NCI-H2081 (cell line): ENCODE data around the gene GRM4.
"Not testable (repeated sequence)": the region's sequence is repeated elsewhere in the genome, so short reads cannot be mapped to it uniquely, and the experiment has no call there.

Experiments
- DNase-seq, 2 experiments: peaks; one replicate each; lab custom pipeline; 2025; lab: John Stamatoyannopoulos, UW

GRM4 gene

DNA sequence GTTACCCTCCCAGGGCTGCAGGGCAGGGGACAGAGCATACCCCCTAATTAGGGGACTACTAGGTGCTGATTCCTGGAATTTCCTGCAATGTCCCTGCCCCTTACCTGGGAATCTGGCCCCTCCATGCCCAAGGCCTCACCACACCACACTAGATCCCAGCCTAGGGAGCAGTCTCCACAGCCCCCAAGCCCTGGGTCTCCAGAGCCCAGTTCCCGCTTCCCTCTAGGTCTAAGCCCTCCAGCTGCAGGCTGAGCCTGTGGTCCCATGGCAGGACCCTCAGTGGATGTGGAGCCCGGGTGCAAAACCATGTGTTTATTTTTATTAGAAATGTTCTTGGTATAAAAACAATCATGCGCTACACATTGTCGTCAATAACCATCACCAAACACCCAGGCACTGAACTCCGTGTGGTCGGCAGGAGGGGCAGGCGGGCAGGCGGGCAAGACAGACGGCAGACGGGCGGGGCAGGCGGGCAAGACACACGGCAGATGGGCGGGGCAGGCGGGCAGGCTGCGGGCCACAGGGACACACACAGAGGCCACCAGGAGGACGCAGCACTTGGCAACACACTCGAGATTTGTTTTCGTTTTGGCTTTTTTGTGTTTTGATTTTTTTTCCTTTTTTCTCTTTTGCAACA, 124.2 kb downstream of the GRM4 start:
- no peak for DNase-seq

DNA sequence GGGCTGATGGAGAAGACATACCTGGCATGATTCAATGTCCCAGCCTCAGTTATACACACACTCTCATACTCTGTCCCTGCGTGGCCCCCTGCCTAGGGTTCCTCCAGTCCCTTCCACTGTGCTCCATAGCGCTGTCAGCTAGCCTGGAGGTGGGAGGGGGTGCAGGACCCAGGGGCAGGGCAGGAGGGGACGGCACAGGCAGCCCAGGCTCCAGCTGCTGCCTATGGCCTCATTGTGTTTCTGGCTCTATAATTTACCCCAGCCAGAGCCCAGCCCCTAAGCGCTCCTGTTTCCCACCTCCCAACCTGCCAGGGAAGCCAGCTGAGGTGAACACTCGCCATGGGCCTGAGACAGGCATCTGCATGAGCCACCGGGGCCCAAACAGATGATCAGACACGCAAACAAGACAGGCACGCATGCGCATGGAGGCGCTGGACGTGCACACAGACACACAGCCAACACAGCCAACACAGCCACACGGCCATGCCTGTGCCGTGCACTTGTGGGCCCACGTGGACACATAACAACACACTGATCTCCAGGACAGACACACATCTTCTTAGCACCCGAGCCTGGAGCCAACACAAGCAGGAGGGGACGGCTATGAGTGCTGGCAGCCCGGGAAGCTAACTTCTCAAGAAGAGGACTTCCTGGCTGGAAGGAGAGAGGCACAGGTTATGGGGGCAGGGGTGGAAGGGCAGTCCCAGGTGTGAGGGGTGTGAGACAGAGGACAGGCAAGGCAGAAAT, 124.9 kb downstream of the GRM4 start:
- peak; percentile 76 for DNase-seq

DNA sequence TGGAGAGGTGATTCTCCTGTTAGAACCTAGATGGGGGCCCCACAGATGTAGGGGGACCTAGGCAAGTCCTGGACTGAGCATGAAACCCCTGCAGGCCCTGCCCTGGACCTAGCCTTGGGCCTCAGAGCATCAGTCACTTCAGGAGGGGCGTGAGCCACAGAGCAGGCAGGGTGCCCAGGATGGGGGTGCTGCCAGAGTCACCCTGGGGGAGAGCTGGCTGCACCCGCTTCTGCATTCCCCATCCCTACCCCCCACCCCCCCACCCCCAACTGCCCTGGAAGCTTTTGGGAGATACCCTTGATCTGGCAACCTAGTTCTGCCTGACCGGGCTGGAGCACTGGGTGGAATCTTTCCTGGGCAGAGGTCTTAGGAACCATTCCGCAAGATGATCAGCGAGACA, 125.6 kb downstream of the GRM4 start:
- no peak for DNase-seq

DNA sequence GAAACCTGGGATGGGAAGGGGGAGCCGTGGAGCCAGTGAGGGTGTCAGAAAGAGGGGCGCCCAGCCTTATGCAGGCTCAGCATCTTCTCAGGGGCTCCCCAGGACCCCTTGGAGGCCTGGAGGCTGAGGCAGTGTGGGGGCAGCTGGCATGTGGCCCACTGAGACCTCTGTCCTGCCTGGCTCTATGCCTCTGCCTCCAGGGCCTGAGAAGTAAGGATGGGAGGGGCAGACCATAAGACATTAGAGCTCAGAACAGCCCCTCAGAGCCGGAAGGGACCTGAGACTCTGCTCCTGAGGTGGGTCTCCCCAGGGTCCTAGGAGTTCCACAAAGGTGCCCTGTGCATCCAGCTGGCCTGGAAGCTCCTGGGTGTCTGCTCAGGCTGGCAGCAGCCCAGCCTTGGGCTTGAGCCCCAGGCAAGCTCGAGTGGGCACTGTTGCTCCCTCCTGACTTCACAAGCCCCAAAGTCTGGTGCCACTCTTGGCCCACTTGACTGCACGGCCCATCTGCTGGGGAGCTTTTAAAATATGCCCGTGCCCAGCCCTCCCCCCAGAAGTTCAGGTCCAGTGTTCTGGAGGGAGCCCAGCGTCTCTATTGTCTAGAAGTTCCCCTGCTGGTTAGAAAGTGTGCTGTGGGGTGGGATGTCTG, 126.8 kb downstream of the GRM4 start:
- DNase-seq = no peak

DNA sequence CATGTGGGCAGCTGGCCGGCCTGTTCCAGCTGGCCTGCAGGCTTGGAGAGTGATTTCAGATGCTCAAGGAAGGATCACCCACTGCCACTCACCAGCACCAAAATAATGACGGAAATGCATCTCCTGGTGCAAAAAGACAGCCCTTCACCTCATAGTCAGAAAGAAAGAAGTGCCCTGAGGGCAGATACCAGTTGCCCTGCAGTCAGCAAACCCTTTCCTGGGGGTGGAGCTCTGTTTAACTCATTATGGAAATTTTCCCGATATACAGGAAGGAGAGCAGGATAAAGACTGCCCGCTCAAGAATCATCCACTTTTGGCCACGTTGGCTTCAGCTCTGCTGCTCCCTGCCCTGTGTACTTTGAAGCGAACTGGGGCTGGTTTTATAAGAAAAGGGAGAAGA, 127.9 kb downstream of the GRM4 start:
- DNase-seq = no peak

DNA sequence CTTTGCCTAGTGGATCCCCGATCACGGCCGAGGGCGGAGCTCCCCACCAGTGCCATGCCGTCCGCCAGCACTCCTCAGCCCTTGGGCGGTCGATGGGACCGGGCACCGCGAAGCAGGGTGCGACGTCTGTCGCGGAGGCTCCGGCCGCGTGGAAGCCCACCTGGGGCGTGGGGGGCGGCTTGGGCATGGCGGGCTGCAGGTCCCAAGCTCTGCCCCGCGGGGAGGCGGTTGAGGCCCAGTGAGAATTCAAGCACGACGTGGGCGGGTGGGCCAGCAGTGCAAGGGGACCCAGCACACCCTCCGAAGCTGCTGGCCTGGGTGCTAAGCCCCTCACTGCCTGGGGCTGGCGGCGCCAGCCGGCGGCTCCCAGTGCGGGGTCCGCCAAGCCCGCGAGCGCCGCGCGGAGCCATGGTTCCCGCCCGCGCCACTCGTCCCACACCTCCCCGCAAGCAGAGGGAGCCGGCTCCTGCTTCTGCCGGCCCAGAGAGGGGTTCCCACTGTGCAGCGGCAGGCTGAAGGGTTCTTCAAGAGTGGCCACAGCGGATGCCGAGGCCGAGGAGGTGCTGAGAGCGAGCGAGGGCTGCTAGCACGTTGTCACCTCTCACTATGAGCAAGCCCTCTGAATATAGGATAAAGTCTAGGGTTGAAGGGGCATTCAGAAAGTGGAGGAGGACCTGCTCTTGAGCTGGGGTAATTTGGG, 128.6 kb downstream of the GRM4 start:
- no peak for DNase-seq

DNA sequence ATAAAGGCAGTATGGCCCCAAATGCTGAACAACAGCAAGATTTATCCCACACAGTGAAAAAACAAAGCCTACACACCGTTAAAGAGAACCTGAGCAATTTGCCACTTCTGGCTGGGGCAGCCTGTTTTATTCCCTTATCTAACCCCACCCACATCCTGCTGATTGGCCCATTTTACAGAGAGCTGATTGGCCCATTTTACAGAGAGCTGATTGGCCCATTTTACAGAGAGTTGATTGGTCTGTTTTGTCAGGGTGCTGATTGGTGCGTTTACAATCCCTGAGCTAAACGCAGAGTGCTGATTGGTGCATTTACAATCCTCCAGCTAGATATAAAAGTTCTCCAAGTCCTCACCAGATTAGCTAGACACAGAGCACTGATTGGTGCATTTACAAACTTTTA, 129.3 kb downstream of the GRM4 start:
- not testable (repeated sequence) for DNase-seq

DNA sequence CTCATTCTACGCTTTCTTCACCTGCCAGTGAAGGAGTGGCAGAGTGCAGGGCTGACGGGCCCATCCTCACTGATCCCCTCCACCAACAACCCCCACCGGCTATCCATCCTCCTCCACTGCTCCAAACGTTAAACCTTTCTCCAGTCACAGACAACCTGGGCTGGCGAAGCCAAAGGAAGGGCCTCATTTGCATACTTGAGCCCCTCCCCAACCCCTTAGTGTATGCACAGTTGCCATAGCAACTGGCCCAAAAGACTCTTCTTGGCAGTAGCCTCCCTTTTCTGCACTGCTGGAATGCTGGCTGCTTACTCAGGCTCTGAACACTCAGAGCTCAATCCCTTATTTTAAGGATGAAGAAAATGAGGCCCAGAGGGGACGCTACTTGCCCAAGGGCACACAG, 130.3 kb downstream of the GRM4 start:
- no peak for DNase-seq

DNA sequence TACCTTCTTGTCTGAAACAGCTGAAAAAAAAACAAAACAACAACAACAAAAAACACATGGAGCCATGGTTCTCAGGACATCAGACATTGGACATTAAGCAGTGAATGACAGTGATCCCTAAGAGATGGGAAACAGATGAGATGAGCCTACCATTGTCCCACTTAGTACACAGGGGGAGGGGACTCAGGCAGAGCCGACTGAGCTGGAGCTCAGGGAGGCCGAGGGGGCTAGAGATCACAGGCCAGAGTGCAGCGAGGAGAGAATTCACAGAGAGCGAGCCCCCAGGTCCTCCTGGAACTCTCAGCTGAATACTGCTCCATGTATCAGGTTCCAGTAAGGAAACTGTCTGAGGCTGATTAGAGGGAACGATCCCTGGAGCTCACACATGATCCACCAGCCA, 134.6 kb downstream of the GRM4 start:
- no peak for DNase-seq

DNA sequence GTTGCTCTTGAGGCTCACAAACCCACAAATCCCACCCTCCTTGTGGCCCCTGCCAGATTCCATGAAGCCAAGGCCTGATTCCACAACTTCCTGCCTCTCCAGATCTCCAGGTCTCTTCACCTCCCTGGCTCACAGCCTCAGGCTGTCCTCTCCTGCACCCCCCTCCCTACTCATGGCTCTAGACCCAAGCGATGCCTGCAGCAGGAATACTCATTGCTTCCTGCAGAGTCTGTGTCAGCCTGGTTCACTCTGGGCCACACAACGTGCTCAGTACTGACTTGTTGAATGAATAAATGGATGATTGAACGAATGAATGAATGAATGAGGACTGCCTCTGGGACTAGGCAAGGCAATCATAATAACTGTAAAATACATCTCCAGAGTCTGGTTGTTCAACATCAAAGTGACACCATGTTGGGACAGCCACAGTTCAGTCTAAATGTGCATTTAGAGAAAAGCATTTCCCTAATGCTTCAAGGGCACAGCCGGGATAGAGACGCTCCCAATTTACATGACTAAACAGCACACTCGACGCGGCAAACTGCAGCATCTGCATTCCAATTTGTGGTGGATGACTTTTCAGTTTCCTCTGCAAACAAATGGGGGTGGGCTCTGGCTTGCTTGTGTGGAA, 139.9 kb downstream of the GRM4 start:
- DNase-seq = peak in 1 of 2 experiments; percentile 37

DNA sequence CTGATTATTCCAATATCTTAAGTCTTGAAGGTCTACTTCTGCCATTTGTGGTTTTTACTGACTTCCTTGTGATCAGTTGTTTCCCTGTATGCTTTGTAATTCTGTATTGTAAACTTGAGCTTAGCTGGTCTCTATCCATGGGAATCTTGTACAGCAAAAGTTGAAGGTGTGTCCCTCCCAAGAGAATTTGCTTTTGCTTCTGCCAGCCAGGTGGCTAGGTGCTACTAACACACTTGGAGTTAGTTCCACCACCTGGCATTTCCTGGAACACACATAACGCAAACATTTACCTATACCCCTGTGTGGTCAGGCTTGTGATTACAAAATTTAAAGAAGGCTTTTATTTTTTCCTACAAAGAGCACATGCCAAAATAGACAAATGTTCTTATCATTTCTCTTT, 141.2 kb downstream of the GRM4 start:
- peak in 1 of 2 experiments; percentile 45 for DNase-seq

DNA sequence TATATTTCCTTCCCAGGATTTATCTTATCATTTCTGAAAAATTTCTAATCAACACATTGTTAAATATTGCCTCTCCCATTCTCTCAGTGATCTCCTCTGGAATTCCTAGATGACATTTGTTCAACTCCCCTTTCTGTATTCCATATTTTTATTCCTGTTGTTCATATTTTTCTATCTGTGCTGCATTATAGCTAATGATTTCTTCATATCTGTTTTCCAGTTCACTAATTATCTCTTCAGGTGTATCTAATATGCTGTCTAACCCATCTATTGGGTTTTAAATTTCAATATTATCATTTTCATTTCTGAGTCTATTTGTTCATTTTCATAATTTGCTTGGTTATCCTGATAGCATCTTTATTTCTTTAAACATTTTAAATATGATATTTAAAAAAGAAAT, 141.9 kb downstream of the GRM4 start:
- no peak for DNase-seq

DNA sequence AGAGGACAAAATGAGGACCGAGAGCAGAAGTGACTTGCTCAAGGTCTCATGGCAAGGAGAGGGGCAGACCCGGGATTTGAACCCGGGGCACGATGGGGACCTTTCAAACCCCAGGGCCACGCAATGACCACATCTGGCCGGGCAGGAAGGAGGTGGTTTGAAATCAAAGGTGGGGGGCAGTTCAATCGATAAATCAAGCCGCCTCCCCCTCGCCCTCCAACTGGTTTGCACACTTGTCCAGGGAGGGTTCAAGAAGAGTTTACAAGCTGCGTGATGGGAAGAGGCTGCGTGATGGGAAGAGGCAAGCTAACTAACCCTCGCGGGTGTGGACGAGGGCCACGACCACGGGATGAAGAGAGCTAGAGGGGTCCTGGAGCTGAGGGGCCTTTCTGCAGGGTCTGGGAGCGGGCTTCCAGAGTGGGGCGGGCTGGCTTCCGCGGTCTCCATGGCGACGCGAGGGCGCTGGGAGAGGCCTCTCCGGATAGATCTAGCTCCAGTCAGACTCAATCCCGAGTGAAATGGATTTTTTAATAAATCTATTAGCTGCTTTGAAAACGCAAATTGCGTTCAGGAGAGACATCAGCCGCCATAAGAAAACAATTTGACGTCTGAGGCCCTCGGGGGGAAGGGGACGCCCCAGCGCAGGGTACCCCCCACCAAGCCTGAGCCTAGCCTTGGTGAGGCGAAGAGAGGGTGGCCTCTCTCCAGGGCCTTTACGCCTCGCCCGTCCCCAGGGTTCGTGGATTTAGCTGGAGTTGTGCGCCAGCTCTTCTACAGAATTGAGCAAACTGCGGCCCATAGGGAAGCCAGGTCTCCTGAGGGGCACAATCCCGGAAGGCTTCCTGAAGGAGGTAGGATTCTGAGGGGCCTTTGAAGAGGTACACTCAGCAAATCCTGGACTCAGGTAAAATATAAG, 143.9 kb downstream of the GRM4 start:
- DNase-seq = no peak

DNA sequence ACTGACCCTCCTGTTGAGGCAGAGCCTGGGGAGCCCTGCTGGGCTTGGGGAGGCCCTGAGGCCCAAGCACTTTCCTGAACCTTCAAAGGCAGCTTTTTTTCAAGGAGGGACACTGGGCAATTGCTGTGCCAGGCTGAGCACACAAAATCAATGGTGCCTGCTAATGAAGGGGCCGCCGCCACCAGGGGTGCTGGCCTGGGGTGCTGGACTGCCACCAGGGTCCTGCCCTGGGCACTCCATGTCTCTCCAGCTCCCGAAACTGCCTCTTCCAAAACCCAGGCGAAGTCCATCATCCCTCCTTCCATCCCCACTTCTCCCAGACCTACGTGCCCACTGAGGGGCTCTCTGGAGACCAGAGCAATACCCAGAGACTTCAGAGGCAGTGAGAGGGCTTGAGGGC, 145.6 kb downstream of the GRM4 start:
- DNase-seq = no peak

DNA sequence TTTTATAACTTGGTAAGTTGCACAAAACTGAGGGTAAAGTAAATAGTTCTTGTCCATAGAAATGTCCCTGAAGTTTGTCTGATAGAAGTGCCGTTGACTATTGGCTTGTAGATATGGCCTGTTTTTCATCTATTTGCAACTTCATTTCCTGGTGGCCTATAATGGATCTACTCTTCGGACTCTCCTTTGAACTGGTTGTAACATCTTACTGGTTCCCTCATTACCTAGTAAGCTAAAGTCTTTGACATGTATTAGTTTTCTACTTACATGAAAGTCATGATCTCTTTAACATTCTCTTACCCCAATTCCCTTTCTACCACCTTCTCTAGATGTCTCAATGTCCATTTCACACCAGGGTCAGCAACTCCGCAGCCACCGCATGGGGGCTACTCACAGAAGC, 146.3 kb downstream of the GRM4 start:
- DNase-seq = no peak

DNA sequence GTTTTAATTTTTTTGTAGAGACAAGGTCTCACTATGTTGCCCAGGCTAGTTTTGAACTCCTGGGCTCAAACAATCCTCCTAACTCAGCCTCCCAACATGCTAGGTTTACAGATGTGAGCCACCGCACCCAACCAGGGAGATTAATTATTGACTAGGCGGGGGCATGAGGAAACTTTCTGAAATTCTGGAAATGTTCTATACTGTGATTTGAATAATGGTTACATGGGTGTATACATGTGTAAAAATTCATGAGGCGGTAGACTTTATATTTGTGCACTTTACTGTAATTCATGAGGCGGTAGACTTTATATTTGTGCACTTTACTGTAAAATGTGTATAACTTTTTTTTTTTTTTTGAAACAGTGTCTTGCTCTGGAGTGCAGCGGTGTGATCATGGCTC, 147.2 kb downstream of the GRM4 start:
- no peak for DNase-seq

DNA sequence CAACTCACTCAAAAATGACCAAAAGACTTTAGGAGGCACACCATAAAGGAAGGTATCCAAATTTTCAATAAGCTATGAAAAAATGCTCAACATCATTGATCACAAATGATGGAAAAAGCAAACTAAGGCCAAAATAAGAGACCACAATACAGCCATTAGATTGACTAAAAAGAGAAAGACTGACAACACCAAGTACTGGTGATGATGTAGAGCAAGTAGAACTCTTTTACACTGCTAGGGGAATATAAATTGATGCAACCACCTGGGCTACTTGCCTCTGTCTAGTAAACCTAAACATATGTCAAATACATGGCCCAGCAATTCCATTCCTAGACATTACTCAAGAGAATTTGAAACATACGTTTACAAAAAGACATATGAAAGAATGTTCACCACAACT, 148.6 kb downstream of the GRM4 start:
- no peak for DNase-seq

DNA sequence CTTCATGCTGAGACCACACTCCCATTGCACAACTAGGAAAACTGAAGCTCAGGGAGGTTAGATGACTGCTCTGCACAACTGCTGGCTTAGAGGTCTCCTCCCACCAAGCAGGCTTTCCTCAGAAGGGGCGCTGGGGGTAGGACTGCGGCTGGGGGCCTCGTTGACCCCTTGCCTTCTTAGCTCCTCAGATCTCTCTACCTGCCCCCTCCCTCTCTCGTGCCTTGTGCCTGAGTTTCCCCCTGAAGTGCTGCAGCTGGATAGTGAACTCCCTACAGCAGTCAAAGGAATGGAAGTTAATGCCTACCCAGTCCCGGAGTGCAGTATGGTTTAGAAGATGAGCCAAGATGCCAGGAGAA, 149.8 kb downstream of the GRM4 start:
- no peak for DNase-seq

DNA sequence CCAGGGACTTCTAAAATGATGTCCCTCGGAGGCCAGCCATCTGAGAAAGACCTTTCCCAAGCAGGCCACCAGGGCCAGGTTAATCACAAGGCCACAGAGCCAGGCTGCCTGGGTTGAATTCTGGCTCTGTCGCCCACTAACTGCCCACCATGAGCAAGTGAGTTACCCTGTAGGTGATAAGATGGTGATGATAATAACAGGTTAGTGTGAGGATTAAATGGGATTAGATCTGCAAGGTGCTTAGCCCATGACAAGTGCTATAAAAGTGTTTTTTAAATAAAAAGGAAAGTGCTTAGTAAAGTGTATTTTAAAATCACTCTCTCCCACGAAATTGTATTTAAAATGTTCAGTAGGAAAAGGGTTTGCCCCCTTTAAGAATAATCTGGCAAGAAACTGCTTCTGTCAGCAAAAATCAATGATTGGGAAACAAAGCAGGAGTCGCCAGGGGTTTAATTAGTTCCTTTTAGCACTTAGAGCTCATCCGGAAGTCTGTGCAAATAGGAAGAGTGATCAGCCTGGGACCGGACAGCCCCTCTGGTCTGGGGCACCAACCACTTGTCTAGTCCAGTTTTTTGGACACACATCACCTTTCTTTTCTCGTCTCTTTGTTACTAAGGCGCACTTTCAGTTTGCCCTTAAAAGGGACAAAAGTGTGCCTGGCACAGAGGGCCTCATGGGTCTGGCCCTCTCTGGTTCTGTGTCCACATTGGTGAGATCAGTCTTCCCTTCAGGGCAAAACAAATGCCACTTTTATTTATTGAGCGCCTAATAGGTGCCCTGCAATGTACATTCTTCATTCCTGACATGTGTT, 150.4 kb downstream of the GRM4 start:
- no peak for DNase-seq
